ENCODE results near the gene LYZL2.

- TF ChIP-seq REST (IDR thresholded peaks at IDR 0.05; ENCODE audit: insufficient read depth in 1 of 2, low read depth in 2 of 2, low read length in 2 of 2) (no peak), SIN3A (IDR thresholded peaks at IDR 0.05; ENCODE audit: borderline replicate concordance, insufficient read depth, low read length) (no peak)
Observed at GRCh38 chr10:30637881-30638467, 8.4 kb upstream of the LYZL2 start.
